ENCODE measurements around the gene YBX2. TPM values are rescaled to one million over a fixed set of nuclear protein-coding genes. Genes with fewer than 3 reads are reported as not detected.

The YBX2 gene
- total RNA-seq, 1 experiment from 2014 or later, result 0.56 TPM

Other genes with a start within 250 kb of the YBX2 start
- gene CLEC10A, start 214.4 kb downstream of the YBX2 start, total RNA-seq (2022; extraction: Qiagen RNA extraction), result not detected in 5 replicates
- 0.19 TPM in 1 of 5 replicates, not detected in the others for gene ASGR2, start 179.8 kb downstream of the YBX2 start, total RNA-seq (2022; extraction: Qiagen RNA extraction)
- gene ASGR1, start 115.3 kb downstream of the YBX2 start, total RNA-seq (2022; extraction: Qiagen RNA extraction), result 0.77 to 1.3 TPM (median 1.0 TPM) in 5 replicates
- 6.2 to 7.8 TPM (median 6.7 TPM) in 5 replicates for gene DLG4, start 74.8 kb downstream of the YBX2 start, total RNA-seq (2022; extraction: Qiagen RNA extraction)
- gene ACADVL, start 74.7 kb downstream of the YBX2 start, total RNA-seq (2022; extraction: Qiagen RNA extraction), result 329 to 477 TPM (median 426 TPM) in 5 replicates
- gene DVL2, start 60.1 kb downstream of the YBX2 start, total RNA-seq (2022; extraction: Qiagen RNA extraction), result 30.2 to 44.4 TPM (median 41.9 TPM) in 5 replicates
- gene PHF23, start 55.2 kb downstream of the YBX2 start, total RNA-seq (2022; extraction: Qiagen RNA extraction), result 86.3 to 101 TPM (median 94.7 TPM) in 5 replicates
- 638 to 781 TPM (median 668 TPM) in 5 replicates for gene GABARAP, start 52.2 kb downstream of the YBX2 start, total RNA-seq (2022; extraction: Qiagen RNA extraction)
- gene CTDNEP1, start 42.9 kb downstream of the YBX2 start, total RNA-seq (2022; extraction: Qiagen RNA extraction), result 213 to 239 TPM (median 227 TPM) in 5 replicates
- 128 to 149 TPM (median 131 TPM) in 5 replicates for gene ELP5, start 42.4 kb downstream of the YBX2 start, total RNA-seq (2022; extraction: Qiagen RNA extraction)
- 1.5 to 3.0 TPM (median 2.0 TPM) in 5 replicates for gene CLDN7, start 32.2 kb downstream of the YBX2 start, total RNA-seq (2022; extraction: Qiagen RNA extraction)
- 0.28 to 0.57 TPM (median 0.35 TPM) in 5 replicates for gene SLC2A4, start 12.9 kb downstream of the YBX2 start, total RNA-seq (2022; extraction: Qiagen RNA extraction)
- 1,593 to 1,803 TPM (median 1,704 TPM) in 5 replicates for gene EIF5A, start 13.0 kb upstream of the YBX2 start, total RNA-seq (2022; extraction: Qiagen RNA extraction)
- 92.1 to 108 TPM (median 95.9 TPM) in 5 replicates for gene GPS2, start 20.7 kb upstream of the YBX2 start, total RNA-seq (2022; extraction: Qiagen RNA extraction)
- 22.4 to 41.3 TPM (median 31.1 TPM) in 5 replicates for gene NEURL4, start 34.7 kb upstream of the YBX2 start, total RNA-seq (2022; extraction: Qiagen RNA extraction)
- 2.7 to 6.9 TPM (median 5.1 TPM) in 5 replicates for gene ACAP1, start 41.9 kb upstream of the YBX2 start, total RNA-seq (2022; extraction: Qiagen RNA extraction)
- gene KCTD11, start 57.5 kb upstream of the YBX2 start, total RNA-seq (2022; extraction: Qiagen RNA extraction), result 11.0 to 13.1 TPM (median 11.3 TPM) in 5 replicates
- gene TMEM95, start 60.5 kb upstream of the YBX2 start, total RNA-seq (2022; extraction: Qiagen RNA extraction), result not detected in 5 replicates
- gene TNK1, start 86.5 kb upstream of the YBX2 start, total RNA-seq (2022; extraction: Qiagen RNA extraction), result 1.2 to 1.8 TPM (median 1.4 TPM) in 5 replicates
- 37.1 to 48.8 TPM (median 43.3 TPM) in 5 replicates for gene PLSCR3, start 99.9 kb upstream of the YBX2 start, total RNA-seq (2022; extraction: Qiagen RNA extraction)
- 203 to 237 TPM (median 220 TPM) in 5 replicates for gene TMEM256, start 109.5 kb upstream of the YBX2 start, total RNA-seq (2022; extraction: Qiagen RNA extraction)
- 12.6 to 19.8 TPM (median 16.8 TPM) in 5 replicates for gene NLGN2, start 113.2 kb upstream of the YBX2 start, total RNA-seq (2022; extraction: Qiagen RNA extraction)
- not detected in 5 replicates for gene SPEM1, start 125.7 kb upstream of the YBX2 start, total RNA-seq (2022; extraction: Qiagen RNA extraction)
- not detected in 5 replicates for gene SPEM2, start 131.0 kb upstream of the YBX2 start, total RNA-seq (2022; extraction: Qiagen RNA extraction)
- gene SPEM3, start 134.2 kb upstream of the YBX2 start, total RNA-seq (2022; extraction: Qiagen RNA extraction), result not detected in 5 replicates
- 9.8 to 13.6 TPM (median 12.4 TPM) in 5 replicates for gene TMEM102, start 140.8 kb upstream of the YBX2 start, total RNA-seq (2022; extraction: Qiagen RNA extraction)
- 0.82 to 1.3 TPM (median 0.82 TPM) in 5 replicates for gene FGF11, start 144.9 kb upstream of the YBX2 start, total RNA-seq (2022; extraction: Qiagen RNA extraction)
- gene CHRNB1, start 150.4 kb upstream of the YBX2 start, total RNA-seq (2022; extraction: Qiagen RNA extraction), result 8.2 to 10.6 TPM (median 8.6 TPM) in 5 replicates
- 20.5 to 25.6 TPM (median 24.4 TPM) in 5 replicates for gene ZBTB4, start 185.0 kb upstream of the YBX2 start, total RNA-seq (2022; extraction: Qiagen RNA extraction)
- 0.07 TPM in 1 of 5 replicates, not detected in the others for gene SLC35G6, start 186.8 kb upstream of the YBX2 start, total RNA-seq (2022; extraction: Qiagen RNA extraction)
- 56.9 to 82.2 TPM (median 79.5 TPM) in 5 replicates for gene POLR2A, start 189.7 kb upstream of the YBX2 start, total RNA-seq (2022; extraction: Qiagen RNA extraction)

Data from A549 treated with Mapracorat at 1 μM for 4 hours (cell line).